KOPT-K1 (cell line): Measurements from ENCODE around the gene AP5Z1.

Source experiments
- H3K27ac ChIP-seq: fragments of 200-600 bp; sonication (generic); 2 replicates; pipeline ENCODE4 v1.5.1; 2016; ENCODE audit warnings: antibody characterized with exemption, mild to moderate bottlenecking, low read depth, low read length; ENCODE audit not compliant: poor library complexity, severe bottlenecking
- H3K36me3 ChIP-seq: fragments of 200-600 bp; sonication (generic); 2 replicates; pipeline ENCODE4 v1.5.1; 2017; ENCODE audit warnings: antibody characterized with exemption, mild to moderate bottlenecking, low read length, moderate library complexity; ENCODE audit not compliant: insufficient read depth
- H3K9me3 ChIP-seq: fragments of 200-600 bp; sonication (generic); 2 replicates; pipeline ENCODE4 v1.5.1; 2017; ENCODE audit warnings: antibody characterized with exemption, low read length, mild to moderate bottlenecking; ENCODE audit not compliant: insufficient read depth, poor library complexity, severe bottlenecking

The AP5Z1 gene, protein sequence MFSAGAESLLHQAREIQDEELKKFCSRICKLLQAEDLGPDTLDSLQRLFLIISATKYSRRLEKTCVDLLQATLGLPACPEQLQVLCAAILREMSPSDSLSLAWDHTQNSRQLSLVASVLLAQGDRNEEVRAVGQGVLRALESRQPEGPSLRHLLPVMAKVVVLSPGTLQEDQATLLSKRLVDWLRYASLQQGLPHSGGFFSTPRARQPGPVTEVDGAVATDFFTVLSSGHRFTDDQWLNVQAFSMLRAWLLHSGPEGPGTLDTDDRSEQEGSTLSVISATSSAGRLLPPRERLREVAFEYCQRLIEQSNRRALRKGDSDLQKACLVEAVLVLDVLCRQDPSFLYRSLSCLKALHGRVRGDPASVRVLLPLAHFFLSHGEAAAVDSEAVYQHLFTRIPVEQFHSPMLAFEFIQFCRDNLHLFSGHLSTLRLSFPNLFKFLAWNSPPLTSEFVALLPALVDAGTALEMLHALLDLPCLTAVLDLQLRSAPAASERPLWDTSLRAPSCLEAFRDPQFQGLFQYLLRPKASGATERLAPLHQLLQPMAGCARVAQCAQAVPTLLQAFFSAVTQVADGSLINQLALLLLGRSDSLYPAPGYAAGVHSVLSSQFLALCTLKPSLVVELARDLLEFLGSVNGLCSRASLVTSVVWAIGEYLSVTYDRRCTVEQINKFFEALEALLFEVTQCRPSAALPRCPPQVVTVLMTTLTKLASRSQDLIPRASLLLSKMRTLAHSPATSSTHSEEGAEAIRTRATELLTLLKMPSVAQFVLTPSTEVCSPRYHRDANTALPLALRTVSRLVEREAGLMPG

GRCh38 chr7:4775250-4775847 is at the start of gene AP5Z1:
AP5Z1 (plus strand) TSS chr7:4775623; CDS start chr7:4775716, 93 bp downstream.
- H3K9me3 ChIP-seq, result no peaks in the 10 kb centered on the region
- peaks cover 28% of the 10 kb centered on the region for H3K36me3 ChIP-seq
- H3K27ac ChIP-seq, result peak within 1 kb of the TSS; percentile 83

- Histone ChIP-seq H3K36me3 (peaks cover 36% of the 10 kb centered on the region), H3K27ac (no peak overlapping the region), H3K9me3 (no peaks in the 10 kb centered on the region)
Observed at GRCh38 chr7:4725850-4726450, 49.5 kb upstream of the AP5Z1 start.

DNA sequence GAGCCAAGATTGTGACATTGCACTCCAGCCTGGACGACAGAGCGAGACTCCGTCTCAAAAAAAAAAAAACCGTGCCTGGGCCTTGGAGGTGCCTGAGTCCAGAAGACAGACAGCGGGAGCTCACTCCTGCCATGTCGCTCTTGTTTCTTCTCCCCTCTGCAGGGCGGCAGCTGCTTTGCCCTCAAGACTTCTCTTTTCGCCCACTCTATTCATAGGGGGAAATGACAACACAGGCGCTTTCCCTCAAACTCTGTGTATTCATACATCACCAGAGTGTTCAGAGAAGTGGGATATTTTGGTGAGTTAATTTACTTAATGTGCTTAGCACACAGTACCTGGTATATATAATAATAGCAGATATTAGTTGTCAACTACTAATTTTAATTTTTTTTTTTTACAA is 48.9 kb upstream of the AP5Z1 start:
- Histone ChIP-seq H3K27ac (no peak overlapping the region), H3K9me3 (no peaks in the 10 kb centered on the region), H3K36me3 (peaks cover 33% of the 10 kb centered on the region)

GRCh38 chr7:4727914-4728705 is 47.3 kb upstream of the AP5Z1 start:
- H3K36me3 ChIP-seq, result peaks cover 17% of the 10 kb centered on the region
- no peaks in the 10 kb centered on the region for H3K9me3 ChIP-seq
- H3K27ac ChIP-seq, result no peak overlapping the region

DNA sequence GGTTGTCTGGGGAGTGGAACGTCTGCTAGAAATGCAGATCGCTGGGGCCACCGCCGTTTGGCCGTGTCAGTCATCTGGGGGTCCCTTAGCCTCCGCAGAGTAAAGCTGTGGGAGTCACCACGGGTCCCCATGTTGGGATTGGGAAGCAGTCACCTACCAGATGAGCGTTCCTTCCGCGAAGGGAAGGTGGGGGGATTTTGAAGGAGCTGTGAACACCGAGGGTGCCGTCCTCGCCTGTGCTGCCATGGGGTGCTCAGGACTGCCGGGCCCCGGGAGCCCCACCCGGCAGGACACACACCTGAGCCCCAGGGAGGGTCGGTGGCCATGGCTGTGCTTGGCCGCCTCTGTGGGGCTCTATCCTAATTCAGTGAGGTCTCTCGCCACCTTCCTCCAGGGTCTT is 46.2 kb upstream of the AP5Z1 start:
- H3K27ac ChIP-seq, result peak overlapping the region; percentile 78
- peaks cover 8% of the 10 kb centered on the region; the same call in 1 of the 2 replicates for H3K36me3 ChIP-seq
- H3K9me3 ChIP-seq, result no peaks in the 10 kb centered on the region

- Histone ChIP-seq H3K27ac (peak overlapping the region; percentile 78), H3K36me3 (peaks cover 8% of the 10 kb centered on the region; the same call in 1 of the 2 replicates), H3K9me3 (no peaks in the 10 kb centered on the region)
Observed at GRCh38 chr7:4730276-4730675, 45.1 kb upstream of the AP5Z1 start.

DNA sequence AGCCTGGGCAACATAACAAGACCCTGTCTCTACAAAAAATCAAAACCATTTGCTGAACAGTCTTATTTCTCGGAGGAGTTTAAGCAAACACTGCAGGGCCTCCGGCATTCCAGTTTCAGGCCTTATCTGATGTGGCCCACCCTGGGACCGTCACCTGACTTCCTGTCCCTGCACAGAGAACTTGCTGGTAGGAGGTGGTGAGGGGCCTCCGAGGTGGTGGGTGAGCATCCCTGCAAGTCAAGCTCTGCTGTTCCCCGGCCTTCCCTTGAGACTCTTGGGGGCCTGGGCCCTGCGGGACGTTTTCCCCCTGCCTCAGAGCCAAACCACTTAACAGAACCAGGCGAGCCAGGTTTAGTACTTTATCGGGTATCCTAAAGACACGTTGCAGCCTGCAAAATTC is 44.5 kb upstream of the AP5Z1 start:
- H3K9me3 ChIP-seq, result no peaks in the 10 kb centered on the region
- peak overlapping the region; percentile 78 for H3K27ac ChIP-seq
- peaks cover 8% of the 10 kb centered on the region; the same call in 1 of the 2 replicates for H3K36me3 ChIP-seq

DNA sequence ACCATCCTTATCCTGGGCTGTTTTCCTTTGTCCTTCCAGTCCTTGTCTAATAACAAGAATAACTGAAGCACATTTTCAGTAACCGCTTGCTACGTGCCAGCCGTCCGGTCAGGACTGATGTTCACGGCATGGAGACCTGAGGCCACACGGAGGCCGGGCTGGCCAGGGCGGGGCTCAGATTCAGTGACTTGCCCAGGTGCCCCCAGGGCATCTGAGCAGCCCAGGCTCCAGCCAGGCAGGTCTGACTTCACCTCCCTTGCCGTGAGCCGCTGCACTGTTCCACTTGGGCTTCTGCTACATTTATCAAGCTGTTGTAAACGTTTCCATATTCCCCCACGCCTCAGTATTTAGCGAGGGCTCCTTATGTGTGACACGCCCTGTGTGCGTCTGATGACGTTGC is 43.6 kb upstream of the AP5Z1 start:
- Histone ChIP-seq H3K27ac (peak overlapping the region; percentile 78), H3K9me3 (no peaks in the 10 kb centered on the region), H3K36me3 (peaks cover 8% of the 10 kb centered on the region; the same call in 1 of the 2 replicates)

- no peaks in the 10 kb centered on the region for H3K9me3 ChIP-seq
- peaks cover 6% of the 10 kb centered on the region; the same call in 1 of the 2 replicates for H3K36me3 ChIP-seq
- peak overlapping the region; percentile 78 for H3K27ac ChIP-seq
Observed at GRCh38 chr7:4733936-4734528, 41.4 kb upstream of the AP5Z1 start.

GRCh38 chr7:4734587-4735345 is 40.7 kb upstream of the AP5Z1 start:
- Histone ChIP-seq H3K36me3 (peaks cover 6% of the 10 kb centered on the region; the same call in 1 of the 2 replicates), H3K27ac (peak overlapping the region; percentile 78), H3K9me3 (no peaks in the 10 kb centered on the region)

DNA sequence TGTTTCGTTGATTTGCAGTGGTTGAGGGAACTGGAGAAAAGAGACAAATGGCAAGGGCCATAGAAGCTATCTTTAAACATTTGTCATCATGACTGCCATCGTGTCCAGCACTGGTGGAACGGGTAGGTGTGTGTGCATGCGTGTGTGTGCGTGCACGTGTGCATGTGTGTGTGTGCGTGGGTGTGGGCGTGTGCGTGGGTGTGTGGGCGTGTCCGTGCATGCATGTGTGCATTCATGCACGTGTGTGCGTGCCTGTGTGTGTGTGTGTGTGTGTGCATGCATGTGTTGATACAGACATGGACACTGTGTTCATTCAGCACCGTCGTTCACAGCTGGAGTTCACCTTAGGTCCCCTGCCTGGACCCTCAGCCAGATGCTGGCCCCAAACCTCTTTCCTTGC is 38.1 kb upstream of the AP5Z1 start:
- Histone ChIP-seq H3K36me3 (peaks cover 25% of the 10 kb centered on the region; the same call in 1 of the 2 replicates), H3K27ac (no peak overlapping the region), H3K9me3 (no peaks in the 10 kb centered on the region)

GRCh38 chr7:4738711-4739527 is 36.5 kb upstream of the AP5Z1 start:
- no peaks in the 10 kb centered on the region for H3K9me3 ChIP-seq
- peaks cover 35% of the 10 kb centered on the region; the same call in 1 of the 2 replicates for H3K36me3 ChIP-seq
- peak overlapping the region; percentile 48 for H3K27ac ChIP-seq
